Measurements from ENCODE around the gene PHACTR1. TPM values are rescaled to one million over a fixed set of nuclear protein-coding genes. Genes with fewer than 3 reads are reported as not detected.

The PHACTR1 gene
- polyA plus RNA-seq, 3 donors: 9.9 to 14.8 (median 12.4) TPM

DNA sequence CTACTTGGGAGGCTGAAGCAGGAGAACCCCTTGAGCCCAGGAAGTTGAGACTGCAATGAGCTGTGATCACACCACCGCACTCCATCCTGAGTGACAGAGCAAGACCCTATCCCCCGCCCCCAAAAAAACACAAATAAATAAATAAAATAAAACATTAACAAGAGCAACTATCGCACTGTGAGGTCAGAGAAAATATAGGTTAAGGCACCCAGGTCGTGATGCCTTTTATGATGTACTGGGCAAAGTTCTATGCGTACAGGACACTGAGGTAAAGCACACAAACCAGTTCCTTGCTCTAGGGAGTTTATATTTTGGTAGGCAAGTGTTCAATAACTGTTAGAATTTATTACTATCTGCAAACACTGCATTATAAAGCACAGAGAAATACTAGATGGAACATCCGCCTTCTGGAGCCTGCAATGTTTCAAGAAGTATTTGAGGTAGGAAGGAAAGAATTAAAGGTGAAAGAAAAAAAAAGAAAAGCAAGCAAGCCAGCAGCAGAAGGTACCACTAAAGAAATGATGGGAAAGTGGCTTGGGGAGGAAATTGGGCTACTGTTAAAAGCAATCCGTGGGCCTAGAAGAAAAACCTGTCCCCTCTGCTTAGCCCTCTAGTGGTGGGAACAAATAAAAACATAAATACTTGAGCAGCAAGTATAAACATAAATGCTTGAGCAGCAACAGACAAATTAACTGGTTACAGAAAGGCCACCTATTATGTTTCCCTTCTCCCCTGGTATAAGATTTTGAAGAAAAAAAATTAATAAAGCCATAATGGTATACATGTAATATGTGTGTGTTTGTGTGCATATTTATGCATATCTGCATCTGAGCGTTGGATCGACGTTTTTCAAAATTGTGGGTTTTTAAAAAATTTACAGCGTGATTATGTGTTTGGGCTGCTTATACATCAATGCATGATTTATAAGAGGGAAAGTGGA is 128.0 kb downstream of the PHACTR1 start:
- DNase-seq (ENCODE audit: low read depth in 3 of 3, low spot score in 2 of 3): no peak

DNA sequence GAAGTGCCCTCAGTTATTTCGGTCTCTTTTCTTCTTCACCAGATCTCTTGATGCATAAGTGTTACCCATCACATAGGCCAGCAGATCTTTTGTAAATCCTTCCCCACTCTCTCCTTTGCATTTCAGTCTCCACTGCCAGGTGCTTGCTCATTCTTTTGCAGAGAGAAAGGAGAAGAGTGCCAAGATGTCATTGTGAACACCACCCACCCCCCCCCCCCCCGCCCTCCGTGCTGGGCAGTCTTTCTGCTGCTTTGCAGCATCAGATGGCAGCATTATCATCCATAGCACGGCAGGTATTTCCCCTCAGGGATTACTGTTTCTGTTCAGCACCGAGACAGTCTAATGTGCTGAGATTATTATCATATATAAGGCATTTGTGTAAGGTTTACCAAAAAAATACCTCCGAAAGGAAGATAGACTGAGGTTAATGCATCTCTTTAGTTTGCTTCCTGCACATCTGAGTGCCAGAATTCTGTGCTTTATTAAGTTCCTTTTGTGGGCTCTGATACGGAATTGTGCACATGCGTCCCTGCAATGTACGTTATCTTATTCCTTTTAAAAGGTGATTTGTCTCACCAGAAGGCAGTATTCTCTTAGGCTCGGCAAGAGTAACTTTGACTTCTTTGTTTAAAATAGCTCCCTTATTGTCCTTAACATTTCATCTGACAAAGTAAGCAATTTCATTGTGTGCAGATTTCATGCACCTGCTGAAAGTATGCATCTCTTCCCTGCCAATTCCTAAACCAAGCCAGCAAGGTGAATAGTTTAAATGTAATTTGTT is 128.8 kb downstream of the PHACTR1 start:
- DNase-seq (ENCODE audit: low read depth in 3 of 3, low spot score in 2 of 3): no peak

GRCh38 chr6:12848964-12849808 is 132.6 kb downstream of the PHACTR1 start:
- DNase-seq (ENCODE audit: low read depth in 3 of 3, low spot score in 2 of 3): no peak

DNA sequence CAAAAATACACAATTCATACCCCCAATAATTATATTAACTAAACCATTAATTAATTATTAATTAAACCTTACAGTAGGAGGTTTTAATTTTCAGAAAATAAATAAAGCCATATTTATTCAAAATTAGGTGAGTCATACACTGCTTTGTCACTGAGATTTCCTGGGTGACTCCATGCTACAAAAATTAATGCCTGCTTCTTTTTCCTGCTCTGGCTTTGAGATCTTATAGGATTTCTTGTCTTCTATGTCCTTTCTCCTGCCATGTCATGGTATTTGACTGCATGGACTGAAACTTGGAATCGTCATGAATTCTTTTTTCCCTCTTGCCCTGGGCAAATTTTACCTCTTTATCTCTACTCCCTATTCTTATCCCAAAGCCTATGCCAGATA is 133.2 kb downstream of the PHACTR1 start:
- no peak for DNase-seq (ENCODE audit: low read depth in 3 of 3, low spot score in 2 of 3)

DNA sequence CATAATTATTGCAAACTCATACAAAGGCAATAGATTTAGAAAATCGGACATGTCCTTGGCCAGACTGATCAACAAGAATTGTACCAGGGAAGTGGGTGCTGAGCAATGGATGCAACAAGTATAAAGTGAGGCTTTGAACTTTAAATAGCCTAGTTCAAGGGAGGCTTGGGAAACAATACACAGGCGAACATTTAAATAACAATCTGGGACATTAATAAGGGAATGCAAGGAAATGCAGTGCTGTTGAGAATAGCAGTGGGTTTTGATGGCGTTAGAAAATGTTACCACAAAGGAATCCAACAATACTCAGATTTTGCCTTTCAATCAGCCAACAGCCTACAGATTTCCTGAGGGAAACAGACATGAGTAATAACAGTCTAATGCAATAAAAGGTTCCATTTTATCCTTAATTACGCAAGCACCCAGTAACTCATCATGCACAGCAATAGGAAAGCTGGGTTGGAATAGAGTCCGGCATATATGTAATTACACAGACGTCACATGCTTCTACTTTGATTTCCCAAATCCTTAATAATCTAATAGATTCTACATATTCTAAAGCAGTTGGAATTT is 134.6 kb downstream of the PHACTR1 start:
- no peak for DNase-seq (ENCODE audit: low read depth in 3 of 3, low spot score in 2 of 3)

GRCh38 chr6:12861603-12862002 is 145.0 kb downstream of the PHACTR1 start:
- no peak for DNase-seq (ENCODE audit: low read depth in 3 of 3, low spot score in 2 of 3)

- DNase-seq (ENCODE audit: low read depth in 3 of 3, low spot score in 2 of 3): no peak
Measured at GRCh38 chr6:12865117-12865516, 148.6 kb downstream of the PHACTR1 start.

DNA sequence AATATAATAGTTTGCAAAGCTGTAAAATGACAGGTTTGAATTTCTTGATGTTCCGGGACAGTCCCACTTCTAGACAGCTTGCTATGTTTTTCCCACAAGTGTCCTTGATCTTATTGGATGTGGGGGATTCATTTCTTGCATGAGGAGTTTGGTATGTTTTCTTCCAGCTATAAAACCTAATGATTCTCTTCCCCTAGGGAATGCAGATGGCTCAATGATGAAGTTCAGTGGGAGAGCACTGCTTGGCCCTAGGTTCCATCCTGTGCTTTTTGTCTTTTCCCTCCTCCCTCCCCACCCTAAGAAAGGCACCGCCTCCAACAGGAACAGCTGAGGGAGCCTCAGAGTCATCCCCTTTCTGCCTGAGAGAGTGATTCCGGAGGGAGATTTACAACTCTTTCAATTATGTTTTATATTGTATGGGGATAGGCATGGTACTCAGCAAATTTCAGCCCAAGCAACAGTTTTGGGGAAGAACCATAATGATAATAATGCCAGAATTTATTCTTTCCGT is 149.2 kb downstream of the PHACTR1 start:
- no peak for DNase-seq (ENCODE audit: low read depth in 3 of 3, low spot score in 2 of 3)

GRCh38 chr6:12866422-12867029 is 150.0 kb downstream of the PHACTR1 start:
- no peak for DNase-seq (ENCODE audit: low read depth in 3 of 3, low spot score in 2 of 3)

DNA sequence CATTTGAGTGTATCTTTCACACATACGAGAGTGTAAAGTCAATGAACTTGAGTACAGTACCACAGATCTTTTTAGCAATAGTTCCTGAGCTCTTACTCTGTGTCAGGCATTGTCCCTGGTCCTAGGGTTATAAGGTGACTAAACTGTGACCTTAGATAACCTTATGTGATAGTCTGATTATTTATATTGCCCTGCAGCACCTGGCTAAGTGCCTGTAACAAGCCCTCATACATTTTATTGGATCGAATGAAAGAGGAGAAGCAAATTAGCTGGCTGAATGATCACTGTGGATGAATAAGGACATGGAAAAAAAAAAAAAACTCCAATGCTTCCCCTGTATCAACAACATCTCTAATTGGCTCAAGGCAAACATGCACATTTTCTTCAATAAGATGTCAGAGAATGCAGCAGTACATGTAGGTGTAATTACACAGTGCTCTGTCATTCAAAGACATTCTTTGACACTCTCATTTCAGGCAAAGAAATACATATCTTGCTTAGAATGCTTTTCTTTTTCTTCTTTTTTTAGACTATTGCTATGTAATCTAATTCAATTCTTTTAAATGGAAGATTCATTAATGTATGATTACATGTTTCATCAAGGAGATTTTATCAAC is 153.4 kb downstream of the PHACTR1 start:
- DNase-seq (ENCODE audit: low read depth in 3 of 3, low spot score in 2 of 3): no peak

- no peak for DNase-seq (ENCODE audit: low read depth in 3 of 3, low spot score in 2 of 3)
Measured at GRCh38 chr6:12873691-12874090, 157.1 kb downstream of the PHACTR1 start.

- no peak for DNase-seq (ENCODE audit: low read depth in 3 of 3, low spot score in 2 of 3)
Measured at GRCh38 chr6:12875051-12875450, 158.5 kb downstream of the PHACTR1 start.

- no peak for DNase-seq (ENCODE audit: low read depth in 3 of 3, low spot score in 2 of 3)
Measured at GRCh38 chr6:12878741-12879140, 162.2 kb downstream of the PHACTR1 start.

- DNase-seq (ENCODE audit: low read depth in 3 of 3, low spot score in 2 of 3): no peak
Measured at GRCh38 chr6:12882761-12883290, 166.3 kb downstream of the PHACTR1 start.

DNA sequence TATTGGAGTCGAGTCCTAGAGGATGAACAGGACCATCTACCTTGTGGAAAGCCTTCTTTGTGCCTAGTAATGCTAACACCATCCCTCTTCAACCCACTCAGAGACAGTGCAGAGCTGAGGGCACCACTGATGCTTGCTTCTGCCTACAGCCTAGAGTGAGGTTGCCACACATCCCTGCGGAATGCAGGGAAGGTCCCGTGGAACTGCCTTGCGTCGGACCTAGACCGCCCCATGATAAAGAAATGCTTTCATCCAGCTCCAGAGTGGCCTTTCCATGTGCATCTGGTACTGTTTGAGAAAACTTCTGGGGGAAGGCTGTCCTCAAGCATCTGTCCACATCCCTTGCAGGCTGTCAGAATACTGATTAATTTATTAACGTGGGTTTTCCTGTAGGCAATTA is 168.4 kb downstream of the PHACTR1 start:
- no peak for DNase-seq (ENCODE audit: low read depth in 3 of 3, low spot score in 2 of 3)

DNA sequence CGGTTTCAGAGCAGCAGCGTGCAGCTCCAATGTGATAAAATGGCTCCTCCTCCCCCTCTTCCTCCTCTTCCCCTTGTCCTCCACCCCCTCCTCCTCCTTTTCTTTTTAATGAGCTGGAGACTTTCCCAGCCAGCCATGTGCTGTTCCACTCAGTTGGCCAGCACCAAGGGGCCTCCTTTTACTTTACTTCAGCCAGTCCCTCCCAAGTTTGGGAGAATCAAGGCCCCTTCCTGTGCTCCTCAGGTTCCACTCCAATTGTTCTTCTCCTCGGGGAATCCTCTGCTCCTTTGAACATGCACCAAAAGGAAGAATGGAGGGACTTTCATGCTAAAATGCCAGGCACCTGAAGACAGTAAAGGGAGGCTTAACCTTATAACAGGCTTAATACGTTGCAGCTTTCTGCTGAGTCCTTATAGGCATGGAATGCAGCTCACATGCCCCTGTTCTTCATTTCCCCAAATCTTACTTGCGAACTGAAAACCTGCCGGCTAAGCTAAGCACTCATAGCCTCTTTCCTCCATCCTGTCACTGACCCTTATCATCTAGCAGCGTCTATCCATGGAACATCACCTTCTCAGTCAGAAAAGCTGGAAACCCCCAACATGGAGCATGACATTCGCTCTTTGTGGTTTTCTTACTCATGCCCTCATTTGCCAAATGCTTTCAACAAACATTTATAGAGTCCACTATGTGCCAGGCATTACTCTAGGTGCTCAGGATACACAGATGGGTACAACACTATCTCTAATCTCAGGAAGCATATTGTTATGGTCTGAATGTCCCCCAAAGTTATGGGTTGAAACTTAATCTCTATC is 170.6 kb downstream of the PHACTR1 start:
- no peak for DNase-seq (ENCODE audit: low read depth in 3 of 3, low spot score in 2 of 3)

DNA sequence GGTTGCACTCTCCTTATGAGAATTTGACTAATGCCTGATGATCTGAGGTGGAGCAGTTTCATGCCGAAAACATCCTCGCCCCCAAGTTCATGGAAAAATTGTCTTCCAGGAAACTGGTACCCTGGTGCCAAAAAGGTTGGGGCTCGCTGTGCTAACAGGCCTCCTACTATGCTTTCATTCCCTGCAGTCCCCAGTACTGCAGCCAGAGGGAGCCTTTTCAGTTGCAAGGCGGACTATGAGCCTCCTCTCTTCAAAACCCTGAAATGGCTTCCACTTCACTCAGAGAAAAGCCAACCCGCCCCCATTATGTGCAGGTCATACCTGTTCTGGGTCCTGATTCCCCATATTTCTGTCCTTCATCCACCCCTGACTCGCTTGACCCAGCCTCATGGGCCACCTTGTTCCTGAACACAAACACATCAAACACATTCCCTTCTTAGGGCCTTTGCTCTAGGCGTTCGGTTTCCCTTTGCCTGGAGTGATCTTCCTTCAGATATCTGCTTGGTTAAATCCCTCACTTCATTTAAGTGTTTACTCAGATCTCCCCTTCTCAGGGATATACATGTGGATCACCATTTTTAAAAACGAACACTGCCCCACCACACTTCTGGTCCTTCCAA is 173.7 kb downstream of the PHACTR1 start:
- DNase-seq (ENCODE audit: low read depth in 3 of 3, low spot score in 2 of 3): no peak

GRCh38 chr6:12891595-12891994 is 175.0 kb downstream of the PHACTR1 start:
- DNase-seq (ENCODE audit: low read depth in 3 of 3, low spot score in 2 of 3): no peak

Measured in right renal cortex interstitium (tissue), 3 donors.